Breast epithelium (tissue), 3 donors: ENCODE measurements around the gene CDIPT.
A peak's percentile ranks its signal among the peaks of the same experiment; 100 is the strongest.

Source experiments
- POLR2A ChIP-seq: fragments of 450-650 bp; IDR thresholded peaks from one replicate; pipeline ENCODE4 v1.6.1; 2016; ENCODE audit warnings: antibody characterized with exemption, mild to moderate bottlenecking, moderate library complexity
- POLR2AphosphoS5 ChIP-seq, 3 donors: sonication (generic); formaldehyde crosslinking; IDR thresholded peaks; one replicate each; pipeline ENCODE4 v1.6.1; 2017; ENCODE audit warnings: antibody characterized with exemption in 3 of 3
- TF ChIP-seq, protein P1 (sequence below), 3 donors: fragments of 450-650 bp; IDR thresholded peaks; one replicate each; pipeline ENCODE4 v1.5.1; 2016 to 2017; ENCODE audit warnings: antibody characterized with exemption in 3 of 3, mild to moderate bottlenecking in 3 of 3, moderate library complexity in 3 of 3

DNA sequence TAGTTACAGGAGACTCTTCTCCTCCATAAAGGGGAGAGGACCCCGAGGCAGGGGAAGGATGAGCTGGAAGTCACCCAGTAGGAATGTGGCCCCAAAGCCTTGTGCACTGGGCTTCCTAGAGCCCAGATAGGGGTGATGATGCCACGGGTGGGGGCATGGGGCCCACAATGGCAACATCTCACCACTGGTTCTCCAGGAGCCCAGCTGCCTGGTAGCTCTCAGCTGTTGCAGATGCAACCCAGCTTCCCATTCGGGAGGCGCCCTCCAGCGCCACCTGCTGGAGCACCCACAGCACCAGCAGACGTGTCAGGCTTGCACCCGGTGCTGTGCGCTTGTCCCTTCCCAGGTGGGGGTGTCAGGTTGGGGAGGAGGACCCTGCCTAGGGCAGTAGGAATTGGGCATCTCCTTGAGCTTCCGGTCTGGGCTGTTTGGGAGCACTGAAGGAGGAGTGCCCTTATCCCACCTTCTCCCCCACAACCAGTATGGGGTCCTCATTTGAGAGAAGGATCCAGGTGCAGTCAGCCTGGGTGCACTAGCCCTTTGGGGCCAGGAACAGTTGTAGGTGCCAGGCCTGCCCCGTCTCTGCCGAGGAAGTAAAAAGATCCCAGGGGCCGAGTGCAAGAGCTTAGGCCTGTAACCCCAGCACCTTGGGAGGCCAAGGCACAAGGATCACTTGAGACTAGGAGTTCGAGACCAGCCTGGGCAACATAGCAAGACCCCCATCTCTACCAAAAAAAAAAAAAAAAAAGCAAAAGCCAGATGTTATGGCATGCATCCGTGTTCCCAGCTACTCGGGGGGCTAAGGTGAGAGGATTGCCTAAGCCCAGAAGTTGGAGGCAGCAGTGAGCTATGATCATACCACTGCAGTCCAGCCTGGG, 14.4 kb downstream of the CDIPT start:
- TF ChIP-seq, protein P1, sequence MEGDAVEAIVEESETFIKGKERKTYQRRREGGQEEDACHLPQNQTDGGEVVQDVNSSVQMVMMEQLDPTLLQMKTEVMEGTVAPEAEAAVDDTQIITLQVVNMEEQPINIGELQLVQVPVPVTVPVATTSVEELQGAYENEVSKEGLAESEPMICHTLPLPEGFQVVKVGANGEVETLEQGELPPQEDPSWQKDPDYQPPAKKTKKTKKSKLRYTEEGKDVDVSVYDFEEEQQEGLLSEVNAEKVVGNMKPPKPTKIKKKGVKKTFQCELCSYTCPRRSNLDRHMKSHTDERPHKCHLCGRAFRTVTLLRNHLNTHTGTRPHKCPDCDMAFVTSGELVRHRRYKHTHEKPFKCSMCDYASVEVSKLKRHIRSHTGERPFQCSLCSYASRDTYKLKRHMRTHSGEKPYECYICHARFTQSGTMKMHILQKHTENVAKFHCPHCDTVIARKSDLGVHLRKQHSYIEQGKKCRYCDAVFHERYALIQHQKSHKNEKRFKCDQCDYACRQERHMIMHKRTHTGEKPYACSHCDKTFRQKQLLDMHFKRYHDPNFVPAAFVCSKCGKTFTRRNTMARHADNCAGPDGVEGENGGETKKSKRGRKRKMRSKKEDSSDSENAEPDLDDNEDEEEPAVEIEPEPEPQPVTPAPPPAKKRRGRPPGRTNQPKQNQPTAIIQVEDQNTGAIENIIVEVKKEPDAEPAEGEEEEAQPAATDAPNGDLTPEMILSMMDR (IDR thresholded peaks at IDR 0.05): peak in 2 of 3 donors; percentile 78
- TF ChIP-seq POLR2AphosphoS5 (IDR thresholded peaks at IDR 0.05): peak in 1 of 3 donors; percentile 33
- TF ChIP-seq POLR2A: no peak
